OCI-LY1 (cell line): ENCODE results near the gene AQP12B.

ENCODE experiments used
- H2AFZ ChIP-seq: fragments of 200-600 bp; sonication (generic), shearing (Covaris generic); 2 replicates; pipeline ENCODE4 v1.6.0; 2014; ENCODE audit warnings: antibody characterized with exemption, mild to moderate bottlenecking, low read length
- H3F3A ChIP-seq: fragments of 200-600 bp; sonication (generic), shearing (Covaris generic); 2 replicates; pipeline ENCODE4 v1.6.0; 2014; ENCODE audit warnings: mild to moderate bottlenecking, antibody characterized with exemption, low read length, moderate library complexity; ENCODE audit not compliant: insufficient read depth
- H3K27ac ChIP-seq: fragments of 200-600 bp; sonication (generic); 2 replicates; pipeline ENCODE4 v1.5.1; 2014; ENCODE audit warnings: low read length, mixed run types, mild to moderate bottlenecking, low read depth; ENCODE audit not compliant: poor library complexity, severe bottlenecking
- H3K27me3 ChIP-seq: fragments of 200-600 bp; sonication (generic); 2 replicates; pipeline ENCODE4 v1.6.0; 2014; ENCODE audit warnings: antibody characterized with exemption, mild to moderate bottlenecking, low read length, moderate library complexity; ENCODE audit not compliant: insufficient read depth
- H3K36me3 ChIP-seq: fragments of 200-600 bp; sonication (generic); 2 replicates; pipeline ENCODE4 v1.6.1; 2014; ENCODE audit warnings: mild to moderate bottlenecking, antibody characterized with exemption, low read length, moderate library complexity, mixed read lengths; ENCODE audit not compliant: insufficient read depth
- H3K4me1 ChIP-seq: fragments of 200-600 bp; sonication (generic); 2 replicates; pipeline ENCODE4 v1.5.1; 2014; ENCODE audit warnings: mild to moderate bottlenecking, low read length, moderate library complexity; ENCODE audit not compliant: insufficient read depth, severe bottlenecking
- H3K4me2 ChIP-seq: fragments of 200-600 bp; sonication (generic), shearing (Covaris generic); 2 replicates; pipeline ENCODE4 v1.6.1; 2014; ENCODE audit warnings: low read length
- H3K4me3 ChIP-seq: fragments of 200-600 bp; sonication (generic); 2 replicates; pipeline ENCODE4 v1.5.1; 2014; ENCODE audit warnings: low read length, low read depth, mild to moderate bottlenecking, mixed read lengths; ENCODE audit not compliant: poor library complexity, severe bottlenecking
- H3K79me2 ChIP-seq: fragments of 200-600 bp; shearing (Covaris generic); 2 replicates; pipeline ENCODE4 v1.6.1; 2016; ENCODE audit warnings: mixed run types, low read length, mixed read lengths; ENCODE audit not compliant: insufficient read depth
- H3K9ac ChIP-seq: fragments of 200-600 bp; sonication (generic), shearing (Covaris generic); 2 replicates; pipeline ENCODE4 v1.6.1; 2014; ENCODE audit warnings: mild to moderate bottlenecking, low read length, mixed read lengths
- H3K9me2 ChIP-seq: fragments of 200-600 bp; sonication (generic), shearing (Covaris generic); 2 replicates; pipeline ENCODE4 v1.6.1; 2014; ENCODE audit warnings: low read depth, mild to moderate bottlenecking, low read length, mixed read lengths
- H3K9me3 ChIP-seq: fragments of 200-600 bp; shearing (Covaris generic); 2 replicates; pipeline ENCODE4 v1.6.1; 2014; ENCODE audit warnings: low read length, mixed read lengths
- H4K20me1 ChIP-seq: fragments of 200-600 bp; sonication (generic), shearing (Covaris generic); 2 replicates; pipeline ENCODE4 v1.6.0; 2016; ENCODE audit warnings: mild to moderate bottlenecking, low read length; ENCODE audit not compliant: insufficient read depth
- CTCF ChIP-seq: fragments of 200-600 bp; sonication (generic), shearing (Covaris generic); IDR thresholded peaks from 2 replicates; pipeline ENCODE4 v1.5.1; 2017; ENCODE audit warnings: mild to moderate bottlenecking, antibody characterized with exemption, low read length, moderate library complexity, mixed read lengths
- EZH2 ChIP-seq: fragments of 200-600 bp; sonication (generic), shearing (Covaris generic); IDR thresholded peaks from 2 replicates; pipeline ENCODE4 v1.8.0; 2017; ENCODE audit warnings: borderline replicate concordance, mixed run types, mild to moderate bottlenecking, antibody characterized with exemption, low read length, moderate library complexity, mixed read lengths

Gene AQP12B

GRCh38 chr2:240723851-240724250 is 41.2 kb upstream of the AQP12B start:
- H3K27ac ChIP-seq = no peak overlapping the region
- H3K9ac ChIP-seq = no peak overlapping the region
- H3K4me2 ChIP-seq = no peak overlapping the region
- H3K4me3 ChIP-seq = no peak overlapping the region
- H3F3A ChIP-seq = no peaks in the 10 kb centered on the region
- H4K20me1 ChIP-seq = no peaks in the 10 kb centered on the region
- no peaks in the 10 kb centered on the region for H3K9me2 ChIP-seq
- no peaks in the 10 kb centered on the region for H3K9me3 ChIP-seq
- H3K4me1 ChIP-seq = no peaks in the 10 kb centered on the region
- H2AFZ ChIP-seq = no peak overlapping the region
- H3K36me3 ChIP-seq = no peaks in the 10 kb centered on the region
- no peaks in the 10 kb centered on the region for H3K27me3 ChIP-seq
- TF ChIP-seq CTCF (no peak), EZH2 (no peak)
- no peaks in the 10 kb centered on the region for H3K79me2 ChIP-seq

- H3K36me3 ChIP-seq = no peaks in the 10 kb centered on the region
Observed at GRCh38 chr2:240722796-240723735, 40.4 kb upstream of the AQP12B start.

GRCh38 chr2:240722376-240722775 is 39.7 kb upstream of the AQP12B start:
- Histone ChIP-seq H2AFZ (no peak overlapping the region), H3K36me3 (no peaks in the 10 kb centered on the region), H3K4me2 (no peak overlapping the region), H3K79me2 (no peaks in the 10 kb centered on the region), H3K27ac (no peak overlapping the region), H3K9me2 (no peaks in the 10 kb centered on the region), H3K4me1 (no peaks in the 10 kb centered on the region), H3K9me3 (no peaks in the 10 kb centered on the region), H3K9ac (no peak overlapping the region), H3K27me3 (no peaks in the 10 kb centered on the region), H4K20me1 (no peaks in the 10 kb centered on the region), H3K4me3 (no peak overlapping the region), H3F3A (no peaks in the 10 kb centered on the region)
- TF ChIP-seq CTCF (no peak), EZH2 (no peak)

More at GRCh38 chr2:240722796-240723735, 40.4 kb upstream of the AQP12B start:
- Histone ChIP-seq H3K9me2 (no peaks in the 10 kb centered on the region), H3K27ac (no peak overlapping the region), H3K9me3 (no peaks in the 10 kb centered on the region), H3K4me1 (no peaks in the 10 kb centered on the region), H3K79me2 (no peaks in the 10 kb centered on the region), H3K9ac (no peak overlapping the region), H3K4me3 (no peak overlapping the region), H4K20me1 (no peaks in the 10 kb centered on the region), H3K27me3 (no peaks in the 10 kb centered on the region), H3K4me2 (no peak overlapping the region), H3F3A (no peaks in the 10 kb centered on the region), H2AFZ (no peak overlapping the region)
- TF ChIP-seq CTCF = no peak
- no peak for TF ChIP-seq EZH2
